Measurements from ENCODE around the gene MEF2A. TPM values are rescaled to one million over a fixed set of nuclear protein-coding genes. Genes with fewer than 3 reads are reported as not detected.

MEF2A gene
- total RNA-seq, 1 donor from 2014 or later = 88.3 TPM

DNA sequence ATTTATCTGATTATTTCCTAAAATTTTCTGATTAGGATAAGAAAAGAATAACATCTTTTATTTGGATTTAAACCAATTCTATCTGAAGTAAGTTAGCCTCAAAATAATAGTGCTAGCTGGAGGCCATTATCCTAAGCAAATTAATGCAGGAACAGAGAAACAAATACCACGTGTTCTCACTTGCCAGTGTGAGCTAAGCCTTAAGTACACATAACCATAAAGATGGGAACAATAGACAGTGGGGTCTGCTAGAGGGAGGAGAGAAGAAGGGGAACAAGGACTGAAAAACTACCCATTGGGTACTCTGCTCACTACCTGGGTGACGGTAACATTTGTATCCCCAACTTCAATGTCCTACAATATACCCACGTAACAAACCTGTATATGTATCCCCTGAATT, 198.7 kb downstream of the MEF2A start:
- intact Hi-C loops (cut with micrococcal nuclease) = no loop called here
- no peaks in the 10 kb centered on the region for H3K27me3 Mint-ChIP-seq
- no peak overlapping the region for H3K27ac Mint-ChIP-seq
- no peak for DNase-seq
- ChIA-PET CTCF (no interaction called here), POLR2A (no interaction called here)
- H3K4me3 Mint-ChIP-seq = no peak overlapping the region
- no peaks in the 10 kb centered on the region for H3K9me3 Mint-ChIP-seq
- H3K4me1 Mint-ChIP-seq = peaks cover 4% of the 10 kb centered on the region
- H3K36me3 Mint-ChIP-seq (ENCODE audit: low read depth) = no peaks in the 10 kb centered on the region
- no peak for ATAC-seq (ENCODE audit: low read depth)
- TF ChIP-seq, protein P1, sequence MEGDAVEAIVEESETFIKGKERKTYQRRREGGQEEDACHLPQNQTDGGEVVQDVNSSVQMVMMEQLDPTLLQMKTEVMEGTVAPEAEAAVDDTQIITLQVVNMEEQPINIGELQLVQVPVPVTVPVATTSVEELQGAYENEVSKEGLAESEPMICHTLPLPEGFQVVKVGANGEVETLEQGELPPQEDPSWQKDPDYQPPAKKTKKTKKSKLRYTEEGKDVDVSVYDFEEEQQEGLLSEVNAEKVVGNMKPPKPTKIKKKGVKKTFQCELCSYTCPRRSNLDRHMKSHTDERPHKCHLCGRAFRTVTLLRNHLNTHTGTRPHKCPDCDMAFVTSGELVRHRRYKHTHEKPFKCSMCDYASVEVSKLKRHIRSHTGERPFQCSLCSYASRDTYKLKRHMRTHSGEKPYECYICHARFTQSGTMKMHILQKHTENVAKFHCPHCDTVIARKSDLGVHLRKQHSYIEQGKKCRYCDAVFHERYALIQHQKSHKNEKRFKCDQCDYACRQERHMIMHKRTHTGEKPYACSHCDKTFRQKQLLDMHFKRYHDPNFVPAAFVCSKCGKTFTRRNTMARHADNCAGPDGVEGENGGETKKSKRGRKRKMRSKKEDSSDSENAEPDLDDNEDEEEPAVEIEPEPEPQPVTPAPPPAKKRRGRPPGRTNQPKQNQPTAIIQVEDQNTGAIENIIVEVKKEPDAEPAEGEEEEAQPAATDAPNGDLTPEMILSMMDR (IDR thresholded peaks at IDR 0.05) = no peak

Other genes with a start within 250 kb of the MEF2A start
- 4.7 and 6.1 TPM in 2 replicates for gene LYSMD4, start 167.5 kb downstream of the MEF2A start, total RNA-seq

All from activated B cell treated with CpG ODN at 0.5 μM for 24 hours (primary cell).